Loucy (cell line): Measurements from ENCODE around the gene CSGALNACT2.

ENCODE experiments used
- EZH2phosphoT487 ChIP-seq: fragments of 200-600 bp; IDR thresholded peaks from 2 replicates; pipeline ENCODE4 v1.6.1; 2018; ENCODE audit warnings: antibody characterized with exemption, mild to moderate bottlenecking, moderate library complexity, borderline replicate concordance
- TF ChIP-seq, protein P1 (sequence below): fragments of 200-600 bp; sonication (generic); conservative IDR thresholded peaks from 2 replicates; pipeline ENCODE4 v1.5.1; 2014; ENCODE audit warnings: mild to moderate bottlenecking, antibody characterized with exemption, low read length

DNA sequence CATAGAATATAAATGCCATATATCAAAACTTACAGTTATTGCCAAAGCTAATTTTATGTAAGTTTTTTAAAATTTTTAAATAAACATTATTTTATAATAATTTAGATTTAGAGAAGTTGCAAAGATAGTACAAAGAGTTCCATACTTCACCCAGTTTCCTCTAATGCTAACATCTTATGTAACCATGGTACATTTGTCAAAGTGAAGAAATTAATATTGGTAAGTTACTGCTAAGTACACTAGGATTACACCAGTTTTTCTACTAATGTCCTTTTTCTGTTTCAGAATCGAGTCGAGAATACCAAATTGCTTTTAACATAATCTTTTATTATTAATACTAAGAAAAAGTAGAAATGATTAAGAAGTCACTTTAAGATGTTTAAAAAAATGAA, 29.2 kb downstream of the CSGALNACT2 start:
- TF ChIP-seq, protein P1, sequence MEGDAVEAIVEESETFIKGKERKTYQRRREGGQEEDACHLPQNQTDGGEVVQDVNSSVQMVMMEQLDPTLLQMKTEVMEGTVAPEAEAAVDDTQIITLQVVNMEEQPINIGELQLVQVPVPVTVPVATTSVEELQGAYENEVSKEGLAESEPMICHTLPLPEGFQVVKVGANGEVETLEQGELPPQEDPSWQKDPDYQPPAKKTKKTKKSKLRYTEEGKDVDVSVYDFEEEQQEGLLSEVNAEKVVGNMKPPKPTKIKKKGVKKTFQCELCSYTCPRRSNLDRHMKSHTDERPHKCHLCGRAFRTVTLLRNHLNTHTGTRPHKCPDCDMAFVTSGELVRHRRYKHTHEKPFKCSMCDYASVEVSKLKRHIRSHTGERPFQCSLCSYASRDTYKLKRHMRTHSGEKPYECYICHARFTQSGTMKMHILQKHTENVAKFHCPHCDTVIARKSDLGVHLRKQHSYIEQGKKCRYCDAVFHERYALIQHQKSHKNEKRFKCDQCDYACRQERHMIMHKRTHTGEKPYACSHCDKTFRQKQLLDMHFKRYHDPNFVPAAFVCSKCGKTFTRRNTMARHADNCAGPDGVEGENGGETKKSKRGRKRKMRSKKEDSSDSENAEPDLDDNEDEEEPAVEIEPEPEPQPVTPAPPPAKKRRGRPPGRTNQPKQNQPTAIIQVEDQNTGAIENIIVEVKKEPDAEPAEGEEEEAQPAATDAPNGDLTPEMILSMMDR = no peak
- TF ChIP-seq EZH2phosphoT487 = no peak
